Measurements from ENCODE around the gene KIF26A. TPM values are rescaled to one million over a fixed set of nuclear protein-coding genes. Genes with fewer than 3 reads are reported as not detected.

Gene KIF26A
- total RNA-seq, 2 donors from 2014 or later: 1.6 to 13.9 TPM

DNA sequence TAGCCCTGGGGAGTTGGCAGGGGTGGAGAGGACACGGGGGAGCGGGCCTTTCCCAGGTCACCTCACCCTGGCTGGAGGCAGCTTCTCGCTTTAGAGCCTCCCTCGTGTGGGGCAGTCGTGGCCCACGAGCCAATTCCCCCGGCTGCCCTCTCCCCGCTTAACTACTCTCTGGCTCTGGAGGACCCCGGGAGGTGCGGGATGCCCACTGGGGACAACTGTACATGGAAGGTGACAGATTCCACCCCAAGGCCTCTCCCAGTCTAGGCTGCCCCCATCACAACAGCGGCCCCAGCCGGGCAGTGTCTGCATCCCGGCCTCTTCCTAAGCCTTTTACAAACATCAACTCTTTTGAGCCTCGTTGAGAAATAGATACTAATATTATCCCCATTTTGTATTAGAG lies 78.1 kb downstream of the KIF26A start:
- WGBS: 78% methylated on average over 14 of the region's 14 CpGs
- no peaks in the 10 kb centered on the region for H3K9me3 ChIP-seq
- H3K27me3 ChIP-seq (replicated peaks; ENCODE audit: insufficient read depth): peaks cover 1% of the 10 kb centered on the region
- intact Hi-C loops (cut with DNase I): no loop called here
- TF ChIP-seq, protein P1, sequence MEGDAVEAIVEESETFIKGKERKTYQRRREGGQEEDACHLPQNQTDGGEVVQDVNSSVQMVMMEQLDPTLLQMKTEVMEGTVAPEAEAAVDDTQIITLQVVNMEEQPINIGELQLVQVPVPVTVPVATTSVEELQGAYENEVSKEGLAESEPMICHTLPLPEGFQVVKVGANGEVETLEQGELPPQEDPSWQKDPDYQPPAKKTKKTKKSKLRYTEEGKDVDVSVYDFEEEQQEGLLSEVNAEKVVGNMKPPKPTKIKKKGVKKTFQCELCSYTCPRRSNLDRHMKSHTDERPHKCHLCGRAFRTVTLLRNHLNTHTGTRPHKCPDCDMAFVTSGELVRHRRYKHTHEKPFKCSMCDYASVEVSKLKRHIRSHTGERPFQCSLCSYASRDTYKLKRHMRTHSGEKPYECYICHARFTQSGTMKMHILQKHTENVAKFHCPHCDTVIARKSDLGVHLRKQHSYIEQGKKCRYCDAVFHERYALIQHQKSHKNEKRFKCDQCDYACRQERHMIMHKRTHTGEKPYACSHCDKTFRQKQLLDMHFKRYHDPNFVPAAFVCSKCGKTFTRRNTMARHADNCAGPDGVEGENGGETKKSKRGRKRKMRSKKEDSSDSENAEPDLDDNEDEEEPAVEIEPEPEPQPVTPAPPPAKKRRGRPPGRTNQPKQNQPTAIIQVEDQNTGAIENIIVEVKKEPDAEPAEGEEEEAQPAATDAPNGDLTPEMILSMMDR (IDR thresholded peaks at IDR 0.05): no peak
- no peaks in the 10 kb centered on the region for H3K36me3 ChIP-seq
- no peak for DNase-seq (ENCODE audit: low spot score)
- no peak overlapping the region for H3K27ac ChIP-seq
- H3K4me1 ChIP-seq (replicated peaks): no peaks in the 10 kb centered on the region
- H3K4me3 ChIP-seq: no peak overlapping the region

DNA sequence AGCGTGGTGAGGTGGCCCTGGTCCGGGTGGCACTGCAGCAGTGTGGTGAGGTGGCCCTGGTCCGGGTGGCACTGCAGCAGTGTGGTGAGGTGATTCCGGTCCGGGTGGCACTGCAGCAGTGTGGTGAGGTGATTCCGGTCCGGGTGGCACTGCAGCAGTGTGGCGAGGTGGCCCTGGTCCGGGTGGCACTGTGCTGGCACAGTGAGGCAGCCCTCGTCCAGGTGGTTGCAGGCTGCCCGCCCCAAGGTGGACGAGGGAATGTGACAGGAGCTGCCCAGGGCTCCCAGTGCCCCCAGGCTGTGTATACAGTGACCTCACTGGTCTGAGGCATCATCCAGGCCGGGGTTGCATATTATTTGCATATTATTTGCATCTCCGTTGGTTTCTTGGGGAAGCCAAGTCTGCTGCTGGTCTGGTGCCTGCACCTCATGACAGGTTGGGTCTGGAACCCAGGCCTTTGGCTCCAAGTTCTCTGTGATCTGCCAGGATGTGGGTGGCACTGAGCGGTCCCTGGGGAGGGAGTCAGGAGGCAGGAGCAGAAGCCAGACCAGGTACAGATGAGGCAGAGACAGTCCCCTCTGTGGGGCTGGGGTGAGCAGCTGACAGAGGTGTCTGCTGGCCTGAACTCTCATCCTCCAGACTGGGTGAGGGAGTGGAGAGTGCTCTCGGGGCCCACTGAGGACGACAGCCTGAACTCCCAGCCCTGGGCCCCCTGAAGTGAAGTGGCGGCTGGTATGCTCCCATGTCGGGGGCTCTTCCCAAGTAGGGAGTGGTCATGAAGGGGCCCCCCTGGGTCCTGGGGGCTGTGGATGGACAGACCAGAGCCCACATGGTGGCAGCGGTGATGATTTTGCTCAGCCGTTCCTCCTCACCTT lies 79.3 kb downstream of the KIF26A start:
- Histone ChIP-seq H3K4me3 (no peak overlapping the region), H3K9me3 (no peaks in the 10 kb centered on the region), H3K27ac (no peak overlapping the region), H3K4me1 (replicated peaks) (no peaks in the 10 kb centered on the region), H3K27me3 (replicated peaks; ENCODE audit: insufficient read depth) (peaks cover 6% of the 10 kb centered on the region), H3K36me3 (no peaks in the 10 kb centered on the region)
- intact Hi-C loops (cut with DNase I): no loop called here
- TF ChIP-seq, protein P1 (IDR thresholded peaks at IDR 0.05): no peak
- no peak for TF ChIP-seq POLR2AphosphoS5 (IDR thresholded peaks at IDR 0.05)
- no peak for TF ChIP-seq POLR2A (IDR thresholded peaks at IDR 0.05)
- 81% methylated on average over 18 of the region's 21 CpGs for WGBS
- no peak for DNase-seq (ENCODE audit: low spot score)

DNA sequence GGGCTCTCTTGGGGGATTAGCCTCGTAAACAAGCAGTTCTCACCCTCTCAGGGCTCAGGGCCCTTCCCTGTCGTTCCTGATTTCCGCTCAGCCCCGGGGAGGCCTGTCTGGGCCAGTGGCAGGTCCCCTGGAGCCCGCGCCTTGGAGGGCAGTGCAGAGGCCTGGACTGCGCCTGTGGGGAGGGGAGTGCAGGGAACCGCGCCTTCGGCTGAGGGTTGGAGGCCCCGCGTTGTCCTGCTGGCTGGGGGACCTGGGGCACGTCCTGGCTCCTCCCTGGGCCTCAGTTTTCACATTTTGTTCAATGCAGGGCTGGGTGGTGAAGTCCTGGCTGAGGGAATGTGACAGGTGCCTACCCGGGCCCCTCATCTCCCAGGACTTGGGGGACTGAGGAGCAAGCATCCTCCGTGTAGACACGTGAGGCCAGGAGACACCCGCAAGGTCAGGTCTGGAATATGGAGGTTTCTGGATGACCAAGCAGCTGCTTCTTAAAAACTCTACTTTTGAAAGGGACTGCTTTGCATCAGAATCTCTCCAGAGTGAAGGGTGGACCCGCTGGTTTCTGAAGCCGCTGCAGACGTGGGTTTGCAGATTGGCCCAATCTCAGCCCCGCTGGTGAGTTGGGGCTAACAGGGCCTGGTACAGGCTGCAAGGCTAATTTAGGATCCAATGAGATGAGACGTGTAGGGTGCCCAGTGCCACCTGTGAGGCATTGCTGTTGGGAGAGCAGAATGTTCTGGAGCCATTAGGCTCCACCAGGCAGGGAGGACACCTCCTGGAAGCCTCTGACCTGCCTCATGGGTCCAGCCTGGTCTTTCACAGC lies 80.2 kb downstream of the KIF26A start:
- Histone ChIP-seq H3K9me3 (no peaks in the 10 kb centered on the region), H3K4me1 (replicated peaks) (no peaks in the 10 kb centered on the region), H3K27me3 (replicated peaks; ENCODE audit: insufficient read depth) (peaks cover 12% of the 10 kb centered on the region), H3K27ac (no peak overlapping the region), H3K36me3 (no peaks in the 10 kb centered on the region), H3K4me3 (no peak overlapping the region)
- intact Hi-C loops (cut with DNase I): no loop called here
- DNase-seq (ENCODE audit: low spot score): no peak
- WGBS: 77% methylated on average over 22 of the region's 22 CpGs
- TF ChIP-seq POLR2AphosphoS5 (IDR thresholded peaks at IDR 0.05) (no peak), POLR2A (IDR thresholded peaks at IDR 0.05) (no peak)
- TF ChIP-seq, protein P1 (IDR thresholded peaks at IDR 0.05): no peak

DNA sequence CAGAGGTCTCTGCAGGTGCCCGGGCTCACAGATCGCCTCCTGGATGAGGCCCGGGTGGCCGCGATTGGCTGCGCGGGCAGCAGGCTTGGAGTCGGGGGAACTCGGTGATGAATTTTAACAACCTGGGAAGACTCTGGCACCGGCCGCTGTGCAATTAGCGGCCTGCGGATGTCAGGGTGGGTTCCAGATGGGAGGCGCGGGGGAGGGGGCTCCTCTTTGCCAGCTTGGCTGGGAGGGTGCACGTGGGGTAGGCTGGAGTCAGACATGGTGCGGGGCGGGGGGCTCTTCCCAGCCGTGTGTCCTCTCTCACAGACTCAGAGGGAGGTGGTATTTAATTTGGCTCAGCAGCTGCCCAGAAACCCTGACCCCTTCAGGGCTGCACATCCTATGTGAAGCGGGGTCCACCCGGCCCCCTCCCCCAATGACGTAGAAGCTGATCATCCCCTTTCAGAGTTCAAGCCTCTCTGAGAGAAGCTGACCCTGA lies 81.4 kb downstream of the KIF26A start:
- no peak overlapping the region for H3K4me3 ChIP-seq
- TF ChIP-seq, protein P1 (IDR thresholded peaks at IDR 0.05): no peak
- TF ChIP-seq POLR2A (IDR thresholded peaks at IDR 0.05) (no peak), POLR2AphosphoS5 (IDR thresholded peaks at IDR 0.05) (no peak)

More for the DNA sequence above, 81.4 kb downstream of the KIF26A start:
- Histone ChIP-seq H3K9me3 (no peaks in the 10 kb centered on the region), H3K27me3 (replicated peaks; ENCODE audit: insufficient read depth) (peaks cover 12% of the 10 kb centered on the region), H3K36me3 (no peaks in the 10 kb centered on the region), H3K27ac (no peak overlapping the region), H3K4me1 (replicated peaks) (no peaks in the 10 kb centered on the region)
- intact Hi-C loops (cut with DNase I): no loop called here
- WGBS: 33% methylated on average over 22 of the region's 22 CpGs
- no peak for DNase-seq (ENCODE audit: low spot score)

Data from prostate gland (tissue), 2 donors.